ENCODE measurements around the gene CLEC4F. TPM values are rescaled to one million over a fixed set of nuclear protein-coding genes. Genes with fewer than 3 reads are reported as not detected.

CLEC4F gene
- total RNA-seq, 1 donor: not detected

DNA sequence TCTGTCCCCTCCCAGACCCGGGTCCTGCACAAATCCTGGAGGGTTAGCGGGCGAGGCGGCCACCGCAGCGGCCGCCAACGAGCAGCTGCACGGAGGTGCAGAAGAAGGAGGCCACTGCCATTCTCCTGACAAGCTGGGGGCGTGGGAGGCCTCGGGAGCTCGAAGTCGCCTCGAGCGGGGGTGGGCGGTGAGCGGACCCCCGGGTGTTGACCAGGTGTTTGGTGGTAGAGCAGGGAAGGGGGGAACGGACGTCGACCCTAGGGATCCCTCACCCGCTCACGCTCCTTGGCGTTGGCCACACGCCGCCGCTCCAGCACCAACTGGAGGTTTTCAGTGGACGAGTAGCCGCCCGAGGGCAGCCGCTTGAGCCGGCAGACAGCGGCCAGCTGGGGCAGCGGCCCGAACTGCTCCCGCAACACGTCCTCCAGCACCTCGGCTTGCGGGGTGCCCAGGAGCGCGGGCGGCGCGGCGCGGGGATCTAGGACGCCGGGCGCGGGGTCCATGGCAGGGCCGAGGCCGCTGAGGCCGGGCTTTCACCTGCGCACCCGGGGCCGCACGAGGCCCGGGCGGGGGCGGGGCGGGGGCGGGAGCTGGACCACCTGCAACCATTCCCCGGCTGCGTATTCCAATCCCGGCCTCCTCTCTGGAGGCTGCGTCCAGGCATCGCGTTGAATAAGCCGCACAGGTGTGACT is 30.1 kb downstream of the CLEC4F start, which contains the start of gene FIGLA:
Gene FIGLA, minus strand, starts transcription at position 508 of the 693 bp plus-strand sequence. Its CDS starts 5 bp downstream, at position 503.
- DNase-seq (ENCODE audit: low read depth in 2 of 3, low spot score in 2 of 3): no peak

DNA sequence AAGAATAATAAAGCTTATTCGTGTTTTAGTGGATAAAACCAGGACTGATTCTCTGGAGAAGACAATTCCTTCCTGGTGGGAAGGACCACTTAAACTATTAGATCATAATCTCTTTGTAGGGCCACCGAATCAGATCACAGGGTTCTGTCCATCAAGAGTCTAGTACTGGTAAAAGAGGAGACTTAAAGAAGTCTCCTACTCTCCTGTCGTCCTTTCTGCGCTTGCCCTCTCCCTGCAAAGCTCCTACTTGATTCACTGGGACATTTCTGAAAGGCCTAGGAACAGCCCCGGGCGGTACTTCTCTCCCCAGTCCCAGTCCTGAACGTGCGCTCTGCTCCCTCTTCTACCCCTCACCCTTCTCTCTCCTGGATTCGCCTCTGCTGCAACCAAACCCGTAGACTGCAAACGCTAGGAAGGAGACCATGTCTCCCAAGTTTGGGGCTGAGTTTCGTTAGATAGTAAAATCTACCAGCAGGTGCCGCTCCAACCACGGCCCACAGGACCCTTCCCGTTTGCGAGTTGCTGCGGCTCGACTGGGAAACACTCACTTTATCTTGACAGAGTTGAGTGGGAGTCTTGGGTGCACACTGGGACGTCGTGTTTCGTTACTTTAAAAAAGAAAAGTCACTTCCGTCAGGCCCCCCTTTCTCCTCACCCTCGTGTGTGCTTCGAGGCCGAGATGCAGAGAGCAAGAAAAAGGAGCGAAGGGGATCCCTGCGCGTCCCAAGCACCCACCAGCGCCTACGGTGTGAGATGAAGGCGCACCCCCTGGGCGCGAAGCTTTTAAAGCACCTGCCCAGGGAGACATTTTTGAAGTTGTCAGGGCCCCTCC is 30.9 kb downstream of the CLEC4F start:
- DNase-seq (ENCODE audit: low read depth in 2 of 3, low spot score in 2 of 3): peak; percentile 25 to 82 (median 70)

DNA sequence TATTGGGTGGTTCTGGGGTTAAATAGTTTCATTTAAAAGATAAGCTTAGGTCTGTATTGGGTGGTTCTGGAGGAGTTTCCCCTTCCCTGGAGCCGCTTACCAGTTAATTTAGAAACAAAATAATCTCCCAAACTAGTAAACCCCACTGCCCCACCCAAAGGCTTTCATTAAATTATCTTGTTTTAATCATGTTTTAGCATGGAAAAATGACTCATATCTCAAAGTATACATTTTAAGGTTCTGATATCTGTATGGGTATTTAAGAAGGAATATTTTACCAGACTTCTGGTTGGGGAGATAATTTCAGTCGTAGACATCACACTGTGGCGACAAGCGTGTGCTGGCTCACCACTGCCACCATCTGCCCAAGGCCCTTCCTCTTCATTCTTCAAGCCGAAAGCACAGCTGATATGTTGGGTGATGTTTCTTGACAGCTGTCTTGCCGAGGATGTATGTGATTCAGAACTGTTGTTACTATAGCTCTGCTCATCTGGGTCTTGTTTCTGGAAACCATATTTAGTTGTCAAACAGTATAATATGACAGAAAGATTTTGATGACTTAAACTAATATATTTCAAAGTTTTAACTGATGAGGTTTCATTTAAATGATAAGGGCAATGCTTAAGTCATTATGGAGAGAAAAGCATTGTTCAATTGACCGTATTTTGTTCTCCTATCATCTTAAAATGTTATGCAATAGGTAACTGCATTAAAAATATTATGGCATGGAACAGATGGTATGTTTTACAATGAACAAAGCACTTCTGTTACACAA is 35.1 kb downstream of the CLEC4F start:
- peak in 2 of 3 donors; percentile 40 to 65 for DNase-seq (ENCODE audit: low read depth in 2 of 3, low spot score in 2 of 3)

DNA sequence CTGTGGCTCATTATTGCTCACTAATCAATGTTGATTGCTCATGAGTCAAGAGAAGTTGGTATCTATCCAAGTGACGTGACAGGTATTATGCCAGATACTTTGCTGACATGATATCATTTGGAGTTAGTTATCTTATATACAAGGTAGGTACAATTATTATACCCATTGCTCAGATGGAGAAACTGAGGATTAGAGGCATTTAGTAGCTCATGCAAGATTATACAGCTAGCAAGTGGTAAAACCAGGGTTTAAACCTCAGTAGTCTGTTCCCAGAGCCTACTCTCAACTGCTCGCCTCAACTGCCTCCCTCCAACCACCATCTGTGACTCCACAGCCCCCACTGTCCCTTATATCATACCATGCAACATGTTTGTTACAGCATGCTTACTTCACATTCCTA is 36.1 kb downstream of the CLEC4F start:
- DNase-seq (ENCODE audit: low read depth in 2 of 3, low spot score in 2 of 3): no peak

DNA sequence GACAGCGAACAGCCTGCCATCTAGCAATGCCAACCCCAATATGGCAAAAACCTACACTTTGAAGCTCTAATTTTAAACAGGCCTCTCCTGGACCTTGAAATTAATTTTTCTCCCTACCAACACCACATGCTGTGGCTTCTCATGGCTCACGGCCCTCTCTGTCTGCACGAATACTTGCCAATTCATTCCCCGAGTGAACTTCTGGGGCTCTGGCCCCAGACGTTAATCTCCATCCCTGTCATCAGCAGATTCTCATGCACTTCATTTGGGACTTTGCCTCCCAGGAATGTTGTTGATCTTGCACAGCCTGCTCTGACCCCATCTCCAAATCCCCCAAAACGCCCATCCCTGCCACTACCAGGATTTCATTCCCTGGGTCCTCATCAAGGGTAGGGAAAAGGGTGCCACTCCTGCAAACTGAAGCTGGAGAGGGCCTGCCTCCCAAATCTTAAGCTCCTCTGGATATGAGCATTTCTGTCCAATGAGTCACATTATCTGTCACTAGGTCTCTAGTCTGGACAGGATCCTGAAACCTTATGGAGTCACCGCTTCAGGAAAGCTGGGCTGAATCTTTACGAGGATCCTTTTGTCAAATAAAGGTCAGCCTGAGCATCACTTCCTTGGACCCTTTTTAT is 40.4 kb downstream of the CLEC4F start:
- no peak for DNase-seq (ENCODE audit: low read depth in 2 of 3, low spot score in 2 of 3)

DNA sequence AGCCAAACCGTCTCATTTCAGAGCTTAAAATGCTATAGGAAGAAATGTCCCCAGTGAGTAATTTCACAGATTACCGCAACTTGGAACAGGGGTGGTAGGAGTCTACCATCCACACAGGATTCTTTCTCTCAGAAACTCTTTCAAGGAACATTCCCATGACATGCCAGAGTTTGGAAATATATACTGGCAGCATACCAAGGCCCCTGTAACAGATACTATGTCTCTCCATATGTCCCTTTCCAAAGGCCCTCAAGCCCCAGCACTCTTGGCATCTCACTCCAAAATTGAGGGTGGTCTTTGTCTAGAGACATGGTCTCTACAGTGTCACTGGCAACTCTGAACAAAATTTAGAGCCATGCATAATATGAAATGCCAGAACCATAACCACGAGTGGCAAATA is 40.9 kb downstream of the CLEC4F start:
- no peak for DNase-seq (ENCODE audit: low read depth in 2 of 3, low spot score in 2 of 3)

DNA sequence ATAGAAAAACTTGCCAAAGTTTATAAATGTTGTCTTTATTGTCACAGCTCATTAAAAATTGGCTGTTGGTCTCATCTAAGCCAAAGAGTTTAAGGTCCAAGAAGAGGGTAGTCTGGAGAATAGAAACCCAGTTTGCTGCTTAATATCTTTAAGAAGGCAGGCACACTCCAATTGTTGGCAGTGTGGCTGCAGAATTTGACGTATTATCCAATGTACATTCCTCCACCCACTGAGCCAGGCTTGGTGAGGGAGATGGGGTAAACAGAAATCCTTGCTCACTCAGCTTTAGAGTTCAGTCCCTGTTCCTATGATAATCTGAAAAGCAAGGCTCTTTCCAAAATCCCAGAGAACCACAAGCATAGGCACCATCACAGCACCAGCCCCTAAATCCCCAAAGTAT is 41.7 kb downstream of the CLEC4F start:
- DNase-seq (ENCODE audit: low read depth in 2 of 3, low spot score in 2 of 3): no peak

DNA sequence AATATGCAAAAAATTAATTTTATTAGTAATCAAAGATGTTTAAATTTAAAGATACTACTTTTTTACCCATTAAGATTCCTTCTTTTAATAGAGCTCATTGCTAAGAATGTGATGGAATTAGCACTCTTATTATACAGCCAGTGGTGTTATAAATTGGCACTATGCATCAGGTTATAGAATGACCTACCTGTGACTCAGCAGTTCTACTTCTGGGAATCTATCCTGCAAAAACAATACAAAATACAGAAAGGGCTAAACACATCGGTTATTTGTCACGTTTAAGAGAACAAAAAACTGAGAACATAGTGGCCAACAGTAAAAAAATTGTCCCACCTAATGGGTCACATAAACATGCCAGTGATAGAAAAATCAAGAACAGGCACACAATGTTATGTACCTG is 42.9 kb downstream of the CLEC4F start:
- no peak for DNase-seq (ENCODE audit: low read depth in 2 of 3, low spot score in 2 of 3)

DNA sequence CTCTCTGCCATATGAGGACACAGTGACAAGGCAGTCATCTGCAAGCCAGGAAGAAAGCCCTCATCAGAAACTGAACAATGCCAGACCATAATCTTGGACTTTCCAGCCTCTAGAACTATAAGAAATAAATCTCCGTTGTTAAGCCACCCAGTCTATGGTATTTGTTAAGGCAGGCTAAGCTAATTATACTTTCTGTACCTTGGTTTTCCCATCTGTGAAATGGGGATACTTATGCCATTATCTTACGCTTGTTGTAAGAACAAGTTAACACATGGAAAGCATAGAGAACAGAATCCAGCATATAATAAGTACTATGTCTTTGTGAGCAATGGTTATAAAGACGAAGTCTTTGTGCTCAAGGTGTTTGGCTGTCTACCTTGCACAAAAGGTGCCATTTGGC is 44.1 kb downstream of the CLEC4F start:
- no peak for DNase-seq (ENCODE audit: low read depth in 2 of 3, low spot score in 2 of 3)

DNA sequence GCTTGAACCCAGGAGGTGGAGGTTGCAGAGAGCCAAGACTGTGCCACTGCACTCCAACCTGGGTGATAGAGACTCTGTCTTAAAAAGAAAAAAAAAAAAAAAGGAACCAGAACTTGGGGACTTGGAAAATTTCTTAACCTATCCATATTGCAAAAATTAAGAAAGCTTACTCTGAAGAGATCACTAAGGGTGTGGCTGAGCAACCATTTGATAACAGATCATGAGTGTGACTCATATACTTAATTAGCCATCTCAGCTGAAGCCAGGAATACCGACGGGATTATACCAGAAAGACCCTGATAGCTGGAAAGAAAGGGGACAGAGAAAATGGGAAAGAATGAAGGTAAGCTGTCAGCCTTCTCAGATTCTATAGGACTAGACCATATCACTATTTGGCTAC is 45.3 kb downstream of the CLEC4F start:
- DNase-seq (ENCODE audit: low read depth in 2 of 3, low spot score in 2 of 3): no peak

DNA sequence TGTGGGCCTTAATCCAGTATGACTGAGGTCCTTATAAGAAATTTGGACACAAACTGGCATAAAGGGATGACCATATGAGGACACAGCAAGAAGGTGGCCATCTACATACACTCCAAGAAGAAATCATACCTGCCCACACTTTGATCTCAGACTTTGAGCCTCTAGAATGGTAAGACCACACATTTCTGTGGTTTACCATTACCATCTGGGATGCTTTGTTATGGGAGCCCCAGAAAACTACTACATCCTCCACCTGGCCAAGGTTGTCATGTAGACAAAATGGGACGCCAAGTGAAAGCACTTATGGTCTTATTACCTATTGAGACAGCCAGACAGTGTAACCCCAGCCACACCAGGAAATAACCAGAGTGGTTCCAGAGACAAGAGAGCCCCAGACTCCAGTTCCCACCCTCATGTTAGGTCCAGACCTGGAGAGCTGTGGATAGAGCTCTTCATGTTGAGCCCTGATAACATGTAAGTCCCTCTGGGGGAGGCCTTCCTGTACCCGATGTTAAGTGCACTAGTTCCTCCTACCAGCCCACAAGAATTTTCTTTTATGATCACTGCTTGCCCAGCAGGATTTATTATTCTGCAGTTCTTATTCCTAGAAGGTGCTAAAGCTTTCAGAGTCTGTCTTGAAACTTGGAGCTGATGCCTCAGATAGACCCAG is 47.8 kb downstream of the CLEC4F start:
- DNase-seq (ENCODE audit: low read depth in 2 of 3, low spot score in 2 of 3): no peak

DNA sequence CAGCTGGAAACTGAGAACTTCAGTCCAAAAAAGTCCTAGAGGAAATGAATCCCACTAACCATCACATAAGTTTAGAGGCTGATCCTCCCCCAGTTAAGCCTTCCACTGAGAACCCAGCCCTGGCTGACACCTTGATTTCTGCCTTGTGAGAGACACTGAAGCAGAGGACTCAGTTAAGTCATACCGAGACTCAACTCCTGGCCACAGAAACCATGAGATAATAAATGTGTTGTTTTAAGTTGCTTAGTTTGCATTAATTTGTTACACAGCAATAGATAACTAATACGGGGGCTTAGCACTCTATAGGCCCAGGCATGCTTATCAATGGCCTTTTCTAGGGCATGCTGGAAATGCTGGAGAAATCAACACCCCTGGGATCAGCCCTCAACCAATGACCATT is 49.0 kb downstream of the CLEC4F start:
- DNase-seq (ENCODE audit: low read depth in 2 of 3, low spot score in 2 of 3): no peak

DNA sequence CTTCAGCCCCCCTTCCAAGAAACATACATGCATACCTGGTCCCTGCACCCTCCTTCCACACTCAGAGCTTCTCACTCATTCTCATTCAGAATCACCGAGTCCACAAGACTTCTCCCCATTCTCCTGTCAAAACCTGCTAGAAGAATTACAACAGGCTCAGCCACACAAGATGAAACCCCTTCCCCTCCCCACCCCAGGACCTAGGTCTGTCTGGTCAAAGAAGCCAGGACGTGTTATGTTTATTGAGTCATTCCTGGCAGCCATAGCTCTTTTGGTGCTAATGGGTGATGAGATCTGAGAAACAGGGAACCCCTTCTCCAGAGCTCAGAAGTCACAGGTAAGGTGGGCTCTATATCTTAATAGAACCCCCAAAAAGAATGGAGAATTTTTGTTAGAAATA is 50.9 kb downstream of the CLEC4F start:
- no peak for DNase-seq (ENCODE audit: low read depth in 2 of 3, low spot score in 2 of 3)

DNA sequence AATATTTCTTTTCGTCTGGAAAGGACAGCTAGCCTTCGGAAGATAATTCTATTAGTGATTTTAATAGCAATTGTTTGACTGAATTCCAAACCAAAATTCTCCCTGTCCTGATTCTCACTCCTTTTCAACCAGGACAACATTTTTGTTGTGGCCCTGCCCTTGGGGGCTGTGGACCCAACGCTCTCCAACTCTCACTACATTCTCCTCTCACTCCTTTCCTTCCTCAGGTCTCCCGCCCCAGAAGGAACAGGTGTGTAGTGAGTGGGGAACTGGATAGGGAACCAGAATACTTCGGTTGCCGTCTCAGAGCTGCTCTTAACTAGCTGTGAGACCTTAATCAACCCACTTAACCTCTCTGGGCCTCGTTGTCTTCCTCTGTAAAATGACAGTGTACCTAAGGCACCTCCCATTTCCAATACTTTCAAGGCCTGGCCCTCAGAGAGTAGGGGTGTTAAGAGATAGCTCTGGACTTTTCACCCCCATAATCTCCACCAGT is 51.8 kb downstream of the CLEC4F start:
- no peak for DNase-seq (ENCODE audit: low read depth in 2 of 3, low spot score in 2 of 3)

DNA sequence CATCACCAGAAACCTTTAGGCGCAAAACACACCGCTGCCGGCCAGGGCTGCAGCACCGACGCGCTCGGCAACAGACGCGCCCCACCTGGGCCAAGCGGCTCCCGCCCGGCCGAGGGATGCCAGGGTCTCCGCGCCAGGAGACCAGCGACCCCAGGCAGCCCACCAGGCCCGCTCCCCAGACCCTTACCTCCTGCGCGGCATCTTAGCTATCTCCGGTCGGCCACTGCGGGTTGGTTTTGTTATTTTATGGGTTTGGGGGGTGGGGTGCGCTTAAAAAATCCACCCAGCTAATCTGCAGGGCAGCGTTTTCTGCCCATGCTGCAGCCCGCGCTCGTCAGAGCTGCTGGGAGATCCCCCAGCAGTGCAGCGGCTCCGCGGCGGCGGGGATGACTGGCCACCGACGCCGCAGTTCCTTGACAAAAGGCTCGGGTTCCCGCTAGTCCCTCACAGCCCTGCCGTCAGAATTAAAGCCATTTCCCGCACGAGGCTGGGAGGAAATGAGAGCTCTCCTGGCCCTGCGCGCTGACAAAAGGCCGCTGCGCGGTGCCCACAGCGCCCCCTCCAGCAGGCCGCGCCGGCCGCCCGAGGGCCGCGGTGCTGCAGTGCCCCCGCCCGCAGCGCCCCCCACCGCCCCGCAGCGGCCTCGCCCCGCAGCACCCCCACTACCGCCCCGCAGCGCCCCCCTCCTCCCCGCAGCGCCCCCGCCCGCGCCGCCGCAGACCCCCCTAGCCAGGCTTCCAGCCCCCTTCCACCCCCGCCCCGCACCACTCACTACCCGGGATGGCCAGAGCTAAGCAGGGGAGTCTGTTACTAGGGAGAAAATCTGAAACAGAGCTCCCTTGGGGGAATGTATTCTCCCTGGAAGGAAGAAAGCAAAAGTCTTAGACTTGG is 52.5 kb downstream of the CLEC4F start, which contains the start of gene ADD2:
Gene ADD2, minus strand, starts transcription at position 502 of the 891 bp plus-strand sequence. CDS start 61,792 bp downstream, outside the sequence.
- DNase-seq (ENCODE audit: low read depth in 2 of 3, low spot score in 2 of 3): peak; percentile 18 to 66 (median 60)

DNA sequence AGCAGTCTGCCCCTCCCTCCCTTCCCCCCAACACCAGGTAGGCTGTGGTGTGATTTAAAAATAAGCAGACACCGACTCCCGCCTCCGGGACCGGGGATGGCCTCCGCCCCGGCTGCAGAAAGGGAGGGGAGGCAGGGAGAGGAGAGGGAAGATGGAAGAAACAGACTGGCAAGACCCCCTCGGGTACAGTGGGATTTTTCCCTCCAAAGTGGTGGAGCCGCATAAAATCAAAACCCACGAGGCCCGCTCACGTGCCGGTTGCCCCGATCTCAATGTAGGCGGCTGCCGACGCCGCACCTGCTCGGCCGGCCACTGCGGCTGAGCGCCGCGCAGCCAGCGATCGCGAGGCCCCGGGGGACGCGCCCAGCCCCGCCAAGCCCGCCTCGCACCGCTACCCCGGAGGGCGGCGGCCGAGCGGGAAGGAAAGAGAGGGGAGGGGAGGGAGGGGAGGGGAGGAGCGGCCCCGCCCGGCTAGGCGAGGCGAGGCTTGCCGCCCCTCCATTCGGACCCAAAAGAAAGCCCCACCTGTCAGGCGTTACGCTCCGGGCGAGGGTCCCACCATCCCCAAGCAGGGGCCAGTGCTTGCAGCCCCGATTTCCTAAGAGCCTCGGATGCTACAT is 53.2 kb downstream of the CLEC4F start:
- no peak for DNase-seq (ENCODE audit: low read depth in 2 of 3, low spot score in 2 of 3)

DNA sequence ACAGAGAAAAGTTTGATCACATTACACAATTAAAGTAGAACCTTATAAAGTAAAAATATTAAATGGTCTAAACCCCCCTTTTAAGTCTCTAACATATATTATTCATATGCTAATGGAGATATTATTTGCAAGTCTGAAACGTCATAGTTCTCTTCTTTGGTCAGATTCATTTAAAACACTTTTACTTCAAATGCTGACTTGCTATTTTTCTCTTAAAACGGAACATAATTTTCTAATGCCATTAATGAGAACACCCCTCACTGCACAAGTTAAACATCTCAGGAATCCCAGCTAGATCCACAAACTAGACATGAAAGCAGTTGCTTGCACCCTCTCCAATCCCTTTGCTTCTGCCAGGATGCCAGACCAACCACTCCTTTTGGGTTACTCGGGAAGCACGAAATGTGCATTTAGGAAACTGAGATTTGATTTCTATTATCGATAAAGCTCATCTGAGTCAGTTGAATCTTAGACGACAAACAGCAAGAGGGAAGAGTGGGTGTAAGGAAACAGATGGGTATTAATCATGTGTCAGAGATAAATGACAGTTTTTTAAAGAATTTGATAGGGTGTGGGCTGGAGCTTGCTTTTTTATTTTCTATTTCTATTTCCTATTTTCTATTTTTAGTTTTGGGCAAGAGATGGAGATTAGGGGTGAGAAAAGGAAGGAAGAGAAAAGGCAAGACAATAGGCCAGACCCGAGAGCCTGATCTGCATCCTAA is 53.9 kb downstream of the CLEC4F start:
- DNase-seq (ENCODE audit: low read depth in 2 of 3, low spot score in 2 of 3): no peak

DNA sequence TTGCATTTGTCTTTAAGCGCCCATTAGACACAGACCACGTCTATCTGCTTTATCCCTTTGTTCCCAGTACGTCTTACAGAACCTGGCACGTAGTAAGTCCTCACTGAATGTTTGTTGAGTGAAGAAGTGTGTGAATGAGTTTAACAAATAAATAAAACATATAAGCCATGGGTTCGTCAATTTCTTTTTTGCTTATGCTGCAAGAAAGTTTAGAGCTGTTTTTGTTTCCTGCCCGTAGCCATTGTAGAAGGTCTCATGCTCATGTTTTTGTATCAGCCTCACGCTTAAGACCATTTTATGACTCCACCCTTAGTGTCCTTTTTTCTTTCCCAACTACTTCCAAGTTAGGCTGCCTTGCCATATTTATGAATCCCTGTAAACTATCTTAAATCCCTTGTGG is 54.9 kb downstream of the CLEC4F start:
- no peak for DNase-seq (ENCODE audit: low read depth in 2 of 3, low spot score in 2 of 3)
